ENCODE data around the gene TMEM242. TPM values are rescaled to one million over a fixed set of nuclear protein-coding genes. Genes with fewer than 3 reads are reported as not detected.

TMEM242 gene
- total and polyA plus RNA-seq, 7 donors = 1.8 to 10.0 (median 6.9) TPM

DNA sequence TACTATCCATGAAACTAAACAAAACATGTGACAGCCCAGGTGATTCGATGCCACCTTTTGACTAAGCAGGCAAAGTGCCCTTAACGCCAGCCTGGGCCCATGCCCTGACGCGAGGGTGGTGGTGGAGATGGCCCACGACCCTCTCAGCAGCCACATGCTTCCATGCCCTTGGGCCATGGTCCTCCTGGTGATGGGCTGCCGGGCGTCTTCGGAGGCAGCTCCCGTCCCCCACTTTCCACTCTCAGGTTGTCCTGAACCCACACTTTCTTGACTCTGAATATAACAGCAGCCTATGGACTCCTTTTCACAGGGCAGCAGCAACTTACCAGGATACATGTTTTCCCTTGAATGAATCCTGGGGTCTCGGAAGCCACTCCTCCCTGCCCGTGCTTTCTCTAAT is 33.6 kb downstream of the TMEM242 start:
- intact Hi-C loops (cut with DNase I) = no loop called here
- WGBS, 2 donors = 96 to 97% methylated on average over 11 of the region's 11 CpGs
- no peak for DNase-seq
- Histone ChIP-seq H3K4me1 (no peaks in the 10 kb centered on the region), H3K4me3 (no peak overlapping the region), H3K27me3 (no peaks in the 10 kb centered on the region), H3K36me3 (peaks cover 0 to 46% (median 10%) of the 10 kb centered on the region in 4 donors), H3K9me3 (no peaks in the 10 kb centered on the region), H3K27ac (no peak overlapping the region)
- TF ChIP-seq EP300 (IDR thresholded peaks at IDR 0.05) = no peak
- TF ChIP-seq POLR2AphosphoS5 (IDR thresholded peaks at IDR 0.05) = no peak
- TF ChIP-seq, protein P1, sequence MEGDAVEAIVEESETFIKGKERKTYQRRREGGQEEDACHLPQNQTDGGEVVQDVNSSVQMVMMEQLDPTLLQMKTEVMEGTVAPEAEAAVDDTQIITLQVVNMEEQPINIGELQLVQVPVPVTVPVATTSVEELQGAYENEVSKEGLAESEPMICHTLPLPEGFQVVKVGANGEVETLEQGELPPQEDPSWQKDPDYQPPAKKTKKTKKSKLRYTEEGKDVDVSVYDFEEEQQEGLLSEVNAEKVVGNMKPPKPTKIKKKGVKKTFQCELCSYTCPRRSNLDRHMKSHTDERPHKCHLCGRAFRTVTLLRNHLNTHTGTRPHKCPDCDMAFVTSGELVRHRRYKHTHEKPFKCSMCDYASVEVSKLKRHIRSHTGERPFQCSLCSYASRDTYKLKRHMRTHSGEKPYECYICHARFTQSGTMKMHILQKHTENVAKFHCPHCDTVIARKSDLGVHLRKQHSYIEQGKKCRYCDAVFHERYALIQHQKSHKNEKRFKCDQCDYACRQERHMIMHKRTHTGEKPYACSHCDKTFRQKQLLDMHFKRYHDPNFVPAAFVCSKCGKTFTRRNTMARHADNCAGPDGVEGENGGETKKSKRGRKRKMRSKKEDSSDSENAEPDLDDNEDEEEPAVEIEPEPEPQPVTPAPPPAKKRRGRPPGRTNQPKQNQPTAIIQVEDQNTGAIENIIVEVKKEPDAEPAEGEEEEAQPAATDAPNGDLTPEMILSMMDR (IDR thresholded peaks at IDR 0.05) = no peak
- no peak for TF ChIP-seq POLR2A (IDR thresholded peaks at IDR 0.05)

DNA sequence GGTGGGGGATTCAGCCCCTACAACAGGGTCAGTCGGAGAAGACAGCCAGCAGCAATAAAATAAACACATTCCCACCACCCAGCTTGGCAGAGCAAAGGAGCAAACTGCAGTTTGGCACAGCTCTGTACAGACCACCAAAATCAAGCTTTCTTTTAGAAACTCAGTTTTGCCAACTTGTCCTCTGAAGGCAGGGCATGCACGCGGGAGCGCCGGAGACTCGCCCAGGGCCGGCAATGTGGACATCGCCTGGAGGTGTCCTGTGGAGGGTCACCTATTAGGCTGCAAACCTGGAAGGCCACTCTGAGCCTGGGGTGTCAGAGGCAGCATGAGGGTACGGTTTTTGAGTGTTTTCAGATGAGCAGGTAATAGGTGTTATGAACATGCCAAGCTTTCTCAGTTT is 34.7 kb downstream of the TMEM242 start:
- peaks cover 0 to 46% (median 10%) of the 10 kb centered on the region in 4 donors for H3K36me3 ChIP-seq
- TF ChIP-seq EP300 (IDR thresholded peaks at IDR 0.05) = no peak
- TF ChIP-seq, protein P1 (IDR thresholded peaks at IDR 0.05) = no peak
- TF ChIP-seq POLR2AphosphoS5 (IDR thresholded peaks at IDR 0.05) = no peak
- no peak for TF ChIP-seq POLR2A (IDR thresholded peaks at IDR 0.05)
- no peaks in the 10 kb centered on the region for H3K4me1 ChIP-seq
- no peak overlapping the region for H3K27ac ChIP-seq
- no peaks in the 10 kb centered on the region for H3K27me3 ChIP-seq
- no peak for DNase-seq
- intact Hi-C loops (cut with DNase I) = no loop called here
- no peak overlapping the region for H3K4me3 ChIP-seq
- H3K9me3 ChIP-seq = no peaks in the 10 kb centered on the region
- 95 to 97% methylated on average over 9 of the region's 9 CpGs for WGBS, 2 donors

DNA sequence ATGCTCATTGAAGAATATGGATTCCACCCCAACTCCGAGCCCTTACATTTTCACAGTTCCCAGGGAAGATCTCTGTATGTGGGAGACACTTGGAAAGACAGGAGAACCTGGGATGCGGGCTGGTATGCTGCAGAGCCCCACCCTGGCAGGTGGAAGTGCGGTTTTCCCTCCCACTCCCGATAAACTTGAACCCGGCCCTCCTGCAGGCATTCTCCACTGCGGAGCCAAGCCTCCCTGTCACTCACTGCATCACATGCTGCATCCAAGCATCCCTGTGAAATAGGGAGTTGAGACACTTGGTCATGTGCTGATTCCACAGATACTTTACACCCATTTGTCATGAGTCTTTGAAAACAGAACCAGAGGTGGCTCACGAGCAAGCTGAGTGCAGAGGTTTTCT is 35.4 kb downstream of the TMEM242 start:
- no peaks in the 10 kb centered on the region for H3K4me1 ChIP-seq
- H3K36me3 ChIP-seq = peaks cover 0 to 46% (median 10%) of the 10 kb centered on the region in 4 donors
- DNase-seq = no peak
- no peaks in the 10 kb centered on the region for H3K9me3 ChIP-seq
- WGBS, 2 donors = 91% methylated on average over 7 of the region's 7 CpGs
- H3K4me3 ChIP-seq = no peak overlapping the region
- TF ChIP-seq POLR2AphosphoS5 (IDR thresholded peaks at IDR 0.05) (no peak), EP300 (IDR thresholded peaks at IDR 0.05) (no peak)
- H3K27ac ChIP-seq = no peak overlapping the region
- no peaks in the 10 kb centered on the region for H3K27me3 ChIP-seq
- intact Hi-C loops (cut with DNase I) = no loop called here

DNA sequence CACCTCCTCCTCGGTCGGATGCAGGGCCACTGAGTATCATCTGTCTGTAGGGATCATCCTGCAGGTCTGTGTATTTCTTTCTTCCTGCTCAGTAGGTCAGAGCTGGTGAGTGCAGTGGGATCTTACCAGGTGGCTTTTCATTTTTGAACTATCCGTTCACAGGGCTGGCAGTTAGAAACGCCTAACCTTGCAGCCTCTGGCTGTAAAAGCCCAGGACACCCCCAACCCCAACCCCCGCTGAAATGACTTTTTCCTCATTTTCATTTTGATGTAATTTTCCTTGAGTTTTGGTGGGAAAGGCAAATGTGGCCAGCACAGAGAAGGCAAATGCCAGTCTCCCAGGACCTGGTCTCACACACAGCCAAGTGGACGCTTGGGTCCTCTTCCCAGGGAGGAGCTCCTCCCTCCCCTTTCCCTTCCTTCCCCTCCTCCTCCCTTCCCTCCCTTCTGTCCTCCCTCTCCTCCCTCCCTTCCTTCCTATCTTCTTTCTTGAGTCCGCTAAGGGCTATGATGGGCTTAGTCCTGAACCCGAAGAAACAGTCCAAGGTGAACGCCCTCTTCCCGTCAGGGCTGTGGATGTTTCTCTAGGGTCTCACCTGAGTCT is 36.0 kb downstream of the TMEM242 start:
- peaks cover 0 to 41% (median 9%) of the 10 kb centered on the region in 4 donors for H3K36me3 ChIP-seq
- no peaks in the 10 kb centered on the region for H3K27me3 ChIP-seq
- intact Hi-C loops (cut with DNase I) = no loop called here
- DNase-seq = no peak
- no peaks in the 10 kb centered on the region for H3K9me3 ChIP-seq
- TF ChIP-seq POLR2A (IDR thresholded peaks at IDR 0.05) = no peak
- TF ChIP-seq EP300 (IDR thresholded peaks at IDR 0.05) = no peak
- no peak for TF ChIP-seq POLR2AphosphoS5 (IDR thresholded peaks at IDR 0.05)
- TF ChIP-seq, protein P1 (IDR thresholded peaks at IDR 0.05) = no peak
- H3K27ac ChIP-seq = no peak overlapping the region
- H3K4me1 ChIP-seq = no peaks in the 10 kb centered on the region
- 81 to 86% methylated on average over 10 of the region's 10 CpGs for WGBS, 2 donors
- no peak overlapping the region for H3K4me3 ChIP-seq

DNA sequence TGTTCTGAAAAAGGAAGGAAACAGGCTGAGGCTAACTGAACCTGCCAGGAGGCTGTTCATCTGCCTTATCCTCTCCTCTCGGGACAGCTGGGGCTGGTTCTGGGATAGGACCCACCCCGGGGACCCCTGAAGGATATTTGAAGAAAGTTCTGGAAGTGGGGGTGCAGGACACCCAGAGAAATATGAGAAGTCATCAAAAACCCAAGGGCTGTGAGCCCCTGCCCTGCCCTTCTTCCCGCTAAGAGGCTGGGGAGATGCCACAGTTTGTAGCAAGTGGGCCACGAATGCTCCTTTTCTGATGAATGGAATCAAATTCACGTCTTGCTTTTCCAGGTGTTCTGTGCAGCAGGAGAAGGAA is 37.9 kb downstream of the TMEM242 start:
- Histone ChIP-seq H3K27ac (no peak overlapping the region), H3K9me3 (no peaks in the 10 kb centered on the region), H3K27me3 (no peaks in the 10 kb centered on the region), H3K4me3 (no peak overlapping the region), H3K36me3 (peaks cover 0 to 22% (median 4%) of the 10 kb centered on the region in 4 donors), H3K4me1 (no peaks in the 10 kb centered on the region)
- DNase-seq = no peak
- intact Hi-C loops (cut with DNase I) = no loop called here
- WGBS, 2 donors = 76 to 79% methylated on average over 5 of the region's 5 CpGs
- TF ChIP-seq EP300 (IDR thresholded peaks at IDR 0.05) (no peak), POLR2A (IDR thresholded peaks at IDR 0.05) (no peak), POLR2AphosphoS5 (IDR thresholded peaks at IDR 0.05) (no peak)
- TF ChIP-seq, protein P1 (IDR thresholded peaks at IDR 0.05) = no peak
